UCSD-AML1 (cell line): ENCODE results near the gene WDR4.
"Not testable (repeated sequence)": the region's sequence is repeated elsewhere in the genome, so short reads cannot be mapped to it uniquely, and the experiment has no call there.

Source experiments
- DNase-seq: peaks from one replicate; lab custom pipeline; 2025; ENCODE audit not compliant: unreplicated experiment; lab: John Stamatoyannopoulos, UW

WDR4 gene

DNA sequence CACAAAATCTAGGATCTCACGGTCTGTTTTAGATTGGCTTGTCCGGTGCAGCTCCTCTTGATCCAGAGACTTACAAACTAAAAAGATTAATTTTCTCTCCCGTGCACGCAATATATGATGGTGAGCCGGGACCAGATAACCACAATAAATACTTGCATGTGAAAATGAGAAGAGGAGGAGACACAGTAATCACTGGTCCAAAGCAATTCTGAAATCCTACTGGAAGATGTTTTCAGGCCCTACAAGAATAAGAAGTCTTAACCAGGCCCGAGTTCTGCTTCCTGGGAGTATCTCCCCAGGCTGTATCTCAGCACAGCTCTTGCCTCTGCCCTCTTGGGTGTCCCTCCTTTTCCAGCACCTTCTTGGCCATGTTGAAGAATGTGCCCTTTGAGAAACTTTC is 1.0 kb upstream of the WDR4 start:
- no peak for DNase-seq

DNA sequence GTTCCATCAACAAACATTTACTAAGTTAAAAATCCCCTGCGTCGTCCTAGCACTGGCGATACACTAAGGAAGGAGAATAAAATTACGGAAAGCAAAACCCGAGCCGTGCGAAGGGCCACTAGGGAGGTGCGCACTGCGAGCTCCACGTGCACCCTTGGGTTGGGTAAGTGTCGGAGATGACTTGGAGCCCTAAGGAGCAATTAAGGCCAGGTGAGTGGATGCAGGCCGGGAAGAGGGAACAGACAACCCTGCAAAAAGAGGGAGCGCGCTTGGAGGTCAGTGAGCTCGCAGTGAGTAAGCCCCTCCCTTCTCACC is 704 bp downstream of the WDR4 start:
- DNase-seq: no peak

DNA sequence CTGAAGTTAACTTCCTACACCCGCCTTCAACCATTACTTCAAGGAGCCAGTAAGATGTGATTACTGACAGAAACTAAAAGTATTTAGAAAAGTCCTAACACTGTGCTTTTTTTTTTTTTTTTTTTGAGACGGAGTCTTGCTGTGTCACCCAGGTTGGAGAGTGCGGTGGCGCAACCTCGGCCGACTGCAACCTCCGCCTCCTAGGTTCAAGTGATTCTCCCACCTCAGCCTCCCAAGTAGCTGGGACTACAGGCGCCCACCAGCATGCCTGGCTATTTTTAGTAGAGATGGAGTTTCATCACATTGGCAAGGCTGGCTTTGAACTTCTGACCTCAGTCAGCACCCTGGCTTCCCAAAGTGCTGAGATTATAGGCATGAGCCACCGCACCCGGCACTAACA is 3.5 kb downstream of the WDR4 start:
- DNase-seq: not testable (repeated sequence)

DNA sequence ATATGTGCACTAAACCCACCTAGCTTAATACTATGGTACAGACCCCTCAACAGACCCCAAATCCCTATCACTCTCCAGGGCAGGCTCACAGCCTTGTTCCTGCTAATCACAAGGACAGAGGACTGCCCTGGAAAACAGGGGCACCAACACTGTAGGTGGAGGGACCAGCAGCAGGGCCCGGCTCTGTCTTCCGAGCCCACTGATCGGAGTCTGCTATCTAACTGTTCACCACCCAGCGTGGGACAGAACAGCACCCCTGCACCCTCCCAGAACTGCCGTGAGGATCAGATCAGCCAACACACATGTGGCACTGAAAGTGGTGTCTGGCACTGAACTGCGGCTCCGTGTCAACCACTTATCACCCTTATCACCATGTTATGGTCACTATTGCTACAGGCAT is 6.2 kb downstream of the WDR4 start:
- DNase-seq: no peak

DNA sequence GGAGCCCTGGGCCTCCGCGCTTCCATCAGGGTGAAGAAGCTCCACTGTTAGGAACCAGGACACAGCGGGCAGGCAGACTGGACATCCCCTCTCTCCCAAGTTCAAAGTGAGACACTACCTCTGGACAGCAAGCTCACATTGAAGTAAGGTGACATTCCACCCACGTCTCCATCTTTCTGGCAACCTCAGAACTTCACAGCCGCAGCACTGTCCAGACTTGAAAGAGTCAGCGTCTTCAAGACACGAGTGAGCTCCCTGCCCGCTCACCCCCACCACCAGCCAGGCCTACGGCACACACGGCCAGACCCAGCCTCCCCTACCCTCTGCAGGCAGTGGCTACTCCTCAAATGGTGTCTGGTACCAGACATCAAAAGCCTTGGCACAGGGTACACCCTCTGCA is 11.1 kb downstream of the WDR4 start:
- DNase-seq: no peak

DNA sequence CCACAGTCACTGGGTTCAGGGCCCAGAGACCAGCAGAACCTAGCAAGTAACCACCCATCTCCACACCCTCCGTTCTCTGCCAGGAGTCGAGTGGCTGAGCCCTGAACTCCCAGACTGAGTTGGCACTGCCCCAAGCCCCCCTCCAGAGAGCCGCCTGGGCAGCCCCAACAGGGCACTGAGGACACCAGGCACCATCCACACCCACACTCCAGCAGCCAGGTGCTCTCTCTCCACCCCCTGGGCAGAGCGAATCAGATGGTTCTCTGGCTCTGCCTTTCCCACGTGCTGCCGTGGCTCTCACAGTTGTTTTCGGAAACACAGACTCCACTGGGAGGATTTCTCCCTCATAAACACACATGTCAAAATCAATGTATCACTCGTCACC is 13.6 kb downstream of the WDR4 start:
- no peak for DNase-seq

DNA sequence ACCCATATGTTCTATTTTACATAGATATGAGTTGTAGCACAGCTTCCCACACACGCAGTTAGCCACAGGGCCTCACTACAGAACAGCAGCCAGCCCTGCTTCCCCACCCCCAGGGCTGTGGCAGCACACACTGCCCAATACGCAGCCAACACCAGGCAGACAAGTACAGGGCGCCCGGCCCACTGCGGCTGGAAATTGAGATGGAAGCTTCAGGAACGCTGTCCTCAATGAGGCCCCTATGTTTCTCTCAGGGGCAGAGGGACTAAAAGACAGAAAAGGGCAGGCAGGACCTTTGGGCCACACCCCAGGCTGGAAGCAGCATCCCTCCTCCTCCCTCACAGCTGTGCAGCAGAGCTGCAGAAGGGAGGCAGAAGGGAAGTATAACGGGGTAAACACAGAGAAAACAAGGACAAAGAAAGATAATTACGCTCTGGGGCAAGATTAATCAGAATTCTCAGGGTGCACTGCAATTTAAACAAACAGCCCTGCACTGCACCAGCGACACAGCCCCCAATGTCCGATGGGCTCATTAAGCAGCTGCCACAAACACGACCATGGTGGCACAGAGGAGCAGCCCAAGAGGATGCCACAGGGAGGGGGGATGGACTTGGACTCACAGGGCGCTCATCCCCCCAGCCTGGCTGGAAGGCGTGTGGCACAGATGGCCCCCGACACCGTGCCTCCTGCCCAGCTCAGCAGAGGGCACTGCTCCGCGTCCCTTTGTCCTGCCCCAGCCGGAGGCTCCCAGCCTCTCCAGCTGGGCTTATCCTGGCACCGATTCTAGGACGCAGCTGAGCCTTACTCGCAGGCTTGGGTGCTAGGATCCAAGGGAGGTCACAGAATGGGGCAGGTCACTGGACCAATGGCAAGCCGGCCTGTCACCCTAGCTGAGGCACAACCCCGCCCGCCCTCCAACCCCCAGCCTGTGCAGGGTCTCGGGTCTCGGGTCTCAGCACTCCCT is 14.2 kb downstream of the WDR4 start:
- no peak for DNase-seq

DNA sequence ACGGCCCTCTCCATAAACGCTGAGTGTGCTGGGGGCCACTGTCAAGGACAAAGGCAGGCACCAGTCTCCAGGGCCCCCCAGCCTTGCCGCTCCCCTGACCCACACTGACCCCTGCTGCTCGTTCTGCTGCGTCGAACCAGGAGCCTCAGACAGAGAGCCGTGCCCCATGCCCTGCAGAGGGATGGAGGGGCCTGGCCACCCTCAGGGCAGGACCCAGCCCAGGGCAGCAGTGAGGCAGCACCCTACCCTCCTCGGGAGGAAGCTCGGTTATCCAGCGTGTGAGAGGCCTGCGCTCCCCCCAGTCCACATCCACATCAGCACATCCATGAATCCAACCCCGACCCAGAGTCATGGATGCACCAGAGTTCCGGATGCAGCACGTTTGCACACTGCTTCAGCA is 15.1 kb downstream of the WDR4 start:
- DNase-seq: no peak

DNA sequence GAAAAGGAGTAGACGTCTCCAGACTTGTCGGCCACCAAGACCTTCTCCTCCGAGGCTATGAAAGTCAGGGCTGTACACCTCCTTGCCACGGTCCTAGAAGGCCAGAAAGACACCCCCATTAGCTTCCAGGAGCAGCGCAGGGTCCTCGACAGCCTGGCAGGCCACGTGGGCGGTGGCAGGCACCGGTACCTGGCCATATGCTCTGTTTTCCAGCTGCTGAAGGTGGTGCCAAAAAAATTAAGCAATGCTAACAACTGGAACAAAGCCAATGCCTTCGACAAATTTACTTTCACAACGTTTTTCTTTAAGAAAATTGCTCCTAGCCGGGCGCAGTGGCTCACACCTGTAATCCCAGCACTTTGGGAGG is 15.9 kb downstream of the WDR4 start:
- DNase-seq: no peak

DNA sequence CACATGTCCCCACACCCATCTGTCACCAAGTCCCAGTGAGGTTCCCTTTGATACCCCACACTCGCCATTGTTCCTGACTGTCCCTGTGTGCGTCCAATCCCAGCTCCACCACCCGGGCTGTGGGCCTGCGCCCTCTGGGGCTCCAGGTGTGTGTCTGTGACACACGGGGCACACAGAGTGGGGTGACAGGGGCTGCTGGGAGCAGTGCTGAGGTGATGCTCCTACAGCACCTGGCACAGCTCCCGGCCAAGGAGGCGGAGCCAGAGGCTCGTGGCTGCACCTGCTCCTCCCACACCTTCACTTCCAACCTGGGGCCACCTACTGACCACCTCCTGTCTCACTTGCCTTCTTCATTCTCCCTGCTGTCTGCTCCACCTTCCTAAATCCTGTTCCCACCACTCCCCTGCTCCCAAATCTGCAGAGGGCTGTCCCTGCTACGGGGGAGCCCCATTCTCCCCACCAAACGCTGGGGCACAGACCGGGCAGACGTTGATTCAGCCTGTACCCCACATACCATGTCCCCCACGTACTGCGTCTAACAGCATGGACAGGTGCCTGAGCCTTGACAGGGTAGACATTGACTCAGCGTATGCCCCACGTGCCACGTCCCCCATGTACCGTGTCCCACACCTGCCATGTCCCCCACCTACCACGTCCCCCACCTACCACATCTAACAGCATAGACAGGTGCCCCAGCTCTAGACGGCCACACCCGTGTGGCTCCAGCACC is 16.4 kb downstream of the WDR4 start:
- DNase-seq: no peak

DNA sequence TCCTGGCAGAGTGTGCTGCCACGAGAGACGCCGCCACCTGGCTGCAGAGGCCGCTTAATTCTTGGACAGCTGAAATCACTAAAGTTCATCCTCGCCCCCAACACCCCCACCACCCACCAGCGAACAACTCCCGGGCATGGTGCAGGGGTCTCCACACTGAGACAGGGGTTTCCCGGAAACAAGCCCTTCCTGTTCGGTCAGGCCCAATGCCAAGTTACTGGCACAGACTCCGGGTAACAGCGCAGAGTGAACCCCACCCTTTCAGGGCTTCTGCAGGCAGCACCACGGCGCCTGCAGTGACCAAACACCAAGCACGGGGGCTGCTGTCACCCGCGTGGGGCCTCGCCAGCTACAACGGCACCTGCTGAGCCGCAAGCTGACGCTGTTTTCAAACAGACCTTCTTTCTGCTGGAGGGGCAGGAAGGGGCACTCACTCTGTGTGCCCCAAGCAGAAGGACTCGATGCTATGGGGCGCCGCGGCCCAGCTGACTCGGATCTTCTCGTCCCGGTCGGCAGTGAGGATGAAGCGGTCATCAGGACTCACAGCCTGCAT is 17.4 kb downstream of the WDR4 start:
- no peak for DNase-seq

DNA sequence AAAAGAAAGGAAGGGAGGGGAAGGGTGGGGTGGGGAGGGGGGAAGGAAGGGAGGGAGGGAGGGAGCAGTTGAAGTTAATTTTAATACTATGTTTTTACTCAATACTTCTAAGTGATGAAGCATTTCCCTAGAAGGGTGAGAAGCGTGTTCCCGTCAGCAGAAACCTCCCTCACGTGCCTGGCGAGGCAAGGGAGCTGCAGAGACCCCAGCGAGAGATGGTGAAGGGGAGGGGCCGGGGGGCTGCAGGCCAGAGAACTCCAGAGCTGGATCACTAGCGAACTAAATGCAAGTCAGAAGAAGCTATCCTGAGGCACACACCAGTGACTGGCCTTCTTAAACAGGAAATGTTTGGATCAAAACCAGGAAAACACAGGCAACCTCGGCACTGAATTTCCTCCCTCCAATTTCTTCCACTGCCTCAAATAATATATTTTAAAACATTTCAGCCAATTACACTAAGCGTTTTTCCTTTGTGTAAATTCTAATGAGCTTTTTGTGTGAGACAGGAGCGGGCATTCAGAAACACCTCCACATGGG is 18.0 kb downstream of the WDR4 start:
- DNase-seq: no peak

DNA sequence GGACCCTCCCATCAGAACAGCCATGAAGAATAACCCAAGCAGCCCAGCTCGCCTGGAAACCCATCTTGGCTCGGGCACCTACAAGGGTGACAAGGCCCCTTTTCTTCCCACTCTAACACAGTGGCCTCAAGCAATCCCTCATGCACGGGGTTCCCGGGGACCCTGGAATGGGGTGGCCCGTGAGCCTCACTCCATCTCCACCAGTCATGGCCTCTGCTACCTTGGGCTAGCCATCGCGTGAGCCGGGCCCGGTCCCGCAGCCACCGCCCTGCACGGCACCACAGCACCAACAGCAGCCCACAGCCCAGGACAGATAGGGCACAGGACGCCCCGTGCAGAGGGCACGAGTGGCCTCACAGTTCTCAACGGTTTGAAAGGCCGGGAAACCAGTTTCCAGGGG is 19.0 kb downstream of the WDR4 start:
- no peak for DNase-seq

DNA sequence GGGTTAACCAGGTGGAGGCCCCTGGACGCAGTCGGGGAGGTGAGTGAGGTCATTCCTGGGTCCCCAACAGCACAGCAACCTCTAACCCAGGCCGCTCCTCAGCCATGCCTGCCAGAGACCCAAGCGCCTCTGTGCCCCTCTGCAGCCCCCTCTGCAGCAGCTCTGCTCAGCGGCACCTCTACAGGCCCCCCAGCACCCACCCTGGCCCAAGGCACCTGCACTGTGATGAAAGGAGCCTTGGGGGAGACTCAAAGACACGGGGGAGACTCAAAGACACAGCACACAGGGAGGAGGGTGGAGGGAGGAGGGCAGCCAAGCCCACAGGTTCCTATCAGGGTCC is 19.5 kb downstream of the WDR4 start:
- DNase-seq: no peak

DNA sequence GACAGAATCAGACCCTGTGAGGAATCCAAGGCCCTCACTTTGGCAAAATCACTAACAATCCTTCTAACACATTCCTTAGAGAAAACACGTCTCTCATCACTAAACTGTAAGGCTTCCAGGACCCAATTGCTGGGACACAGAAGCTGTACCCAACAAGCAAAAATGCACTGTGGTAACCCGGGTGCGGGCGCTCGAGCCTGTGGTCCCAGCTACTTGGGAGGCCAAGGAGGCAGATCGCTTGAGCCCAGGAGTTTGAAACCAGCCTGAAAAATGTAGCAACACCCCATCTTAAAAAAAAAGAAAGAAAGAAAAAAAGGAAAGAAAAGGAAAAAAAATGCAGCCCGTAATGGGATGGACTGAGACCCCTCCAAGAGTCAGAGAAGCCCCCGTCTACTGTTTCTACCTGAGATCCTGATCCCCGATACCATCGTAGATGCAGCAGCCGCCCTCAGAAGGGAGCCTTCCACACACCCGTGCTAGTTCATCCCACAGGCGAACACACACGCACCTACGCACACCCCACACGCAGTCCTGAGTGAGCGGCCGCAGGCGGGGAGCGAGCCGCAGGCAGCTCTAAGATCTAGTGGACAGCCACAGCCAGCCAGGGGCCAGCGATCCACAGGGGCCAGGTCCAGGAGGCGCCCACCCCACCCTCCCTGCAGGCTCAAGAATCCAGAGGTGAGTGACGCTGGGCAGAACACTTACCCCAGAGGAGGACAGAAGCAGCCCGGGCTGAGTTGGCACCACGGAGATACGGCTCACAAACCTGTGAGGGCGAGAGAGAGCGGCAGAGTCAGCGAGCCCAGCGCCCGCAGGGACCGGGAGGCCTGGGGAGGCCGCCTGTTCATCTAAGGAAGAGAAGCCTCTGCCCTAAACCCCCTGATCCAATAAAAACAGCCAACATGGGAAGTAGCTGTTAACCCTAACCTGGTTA is 20.1 kb downstream of the WDR4 start:
- DNase-seq: no peak

DNA sequence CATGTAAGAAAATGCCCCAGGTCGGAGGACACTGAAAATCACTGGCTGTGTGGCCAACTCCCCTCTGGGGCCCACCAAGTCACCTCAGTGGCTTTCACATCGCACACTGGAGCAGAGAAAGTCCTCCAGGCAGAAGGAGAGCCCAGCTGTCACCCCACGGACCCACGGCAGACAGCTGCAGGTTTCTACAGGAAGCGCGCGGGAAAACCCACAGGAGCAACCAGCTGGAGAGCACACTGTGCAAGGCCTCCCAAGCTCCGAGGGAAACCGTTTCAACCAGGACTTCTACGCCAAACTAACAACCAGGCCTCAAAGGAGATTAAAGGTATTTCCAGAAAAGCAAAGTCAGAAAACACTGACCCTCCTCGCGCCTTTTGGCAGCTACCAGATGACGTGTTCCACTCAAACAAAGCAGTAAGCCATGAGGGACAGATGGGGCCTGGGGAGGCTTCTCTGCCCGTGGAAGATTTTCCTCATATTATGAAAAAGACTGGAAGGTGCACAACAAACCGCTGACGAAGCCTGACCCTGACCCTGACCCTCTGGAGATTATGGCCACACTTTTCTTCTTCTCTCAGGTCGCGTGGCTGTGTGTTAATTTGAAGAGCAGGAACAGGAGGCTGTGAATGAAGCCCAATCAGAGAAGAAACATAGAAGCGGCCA is 21.0 kb downstream of the WDR4 start:
- no peak for DNase-seq

DNA sequence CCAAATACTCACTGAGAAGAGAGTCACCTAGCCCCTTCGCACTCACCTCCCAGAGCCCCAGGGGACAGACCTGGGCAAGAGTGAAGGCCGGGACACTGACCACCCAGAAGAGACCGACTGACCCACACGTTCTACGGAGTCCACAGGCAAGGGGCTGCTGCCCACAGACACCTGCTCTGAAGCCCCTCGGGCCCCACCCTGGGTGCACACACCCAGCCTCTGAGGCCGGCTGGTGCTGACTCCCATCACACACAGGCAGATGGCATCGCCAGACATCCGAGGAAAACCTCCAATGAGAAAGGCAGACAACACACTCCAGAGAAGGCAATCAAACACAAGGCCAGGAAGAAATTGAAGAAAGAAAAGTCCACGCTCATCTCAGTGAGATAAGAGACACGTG is 22.1 kb downstream of the WDR4 start:
- no peak for DNase-seq

DNA sequence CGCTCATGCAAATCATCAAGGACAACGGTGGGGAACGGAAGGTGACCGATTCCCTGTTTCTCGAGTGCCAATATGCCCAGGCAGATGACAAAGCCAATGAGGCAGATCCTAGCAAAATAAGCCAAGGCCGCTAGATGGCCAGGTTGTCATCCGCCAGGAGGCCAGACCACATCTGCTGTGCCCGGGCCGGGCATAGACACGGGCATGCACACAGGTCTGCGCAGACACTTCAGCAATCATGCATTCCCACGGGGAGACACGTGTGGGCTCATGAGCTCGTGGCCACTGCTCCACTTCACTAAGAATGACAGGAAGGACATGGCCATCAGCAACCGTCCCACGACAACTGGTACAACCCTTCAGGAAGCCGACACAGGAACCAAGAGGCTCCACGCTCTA is 23.4 kb downstream of the WDR4 start:
- DNase-seq: no peak

DNA sequence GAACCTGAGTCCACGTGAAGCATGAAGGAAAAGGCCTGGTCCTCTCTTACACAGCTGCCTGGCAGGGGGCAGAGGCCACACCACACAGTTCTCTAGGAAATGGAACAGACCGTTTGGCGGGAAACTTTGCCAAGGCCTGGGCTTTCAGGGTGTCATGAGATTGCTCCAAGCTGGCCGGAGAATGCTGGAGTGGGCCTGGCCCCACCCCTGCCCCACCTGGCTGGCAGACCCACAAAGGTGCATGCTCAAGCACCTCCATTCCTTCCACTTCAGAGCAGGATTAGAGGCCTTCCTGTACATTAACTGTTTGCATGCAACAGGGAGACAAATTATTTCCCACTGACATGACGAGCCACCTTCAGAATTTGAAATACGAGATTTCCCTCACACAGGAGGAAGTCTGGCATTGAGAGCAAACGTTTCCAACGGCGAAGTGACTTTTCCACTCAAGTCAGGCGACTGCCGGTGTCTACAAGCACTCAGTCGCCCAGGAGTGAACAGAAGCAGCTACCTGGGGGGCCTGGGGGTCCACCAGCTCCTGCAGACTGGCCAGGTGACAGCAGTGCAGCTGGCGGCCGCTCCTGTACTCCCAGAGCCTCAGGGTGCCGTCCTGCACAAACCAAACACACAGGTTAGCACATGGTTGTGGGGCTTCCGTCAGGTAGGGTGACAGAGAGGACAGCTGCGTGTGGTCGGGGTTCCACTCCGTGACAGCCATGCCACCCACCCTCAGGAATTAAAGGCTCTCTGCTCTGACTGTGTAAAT is 24.0 kb downstream of the WDR4 start:
- DNase-seq: no peak
